GM13977 (cell line): ENCODE measurements around the gene UTF1.

Experiments
- DNase-seq: peaks from one replicate; pipeline ENCODE4 v3.0.0; 2012; ENCODE audit warnings: low spot score
- in situ Hi-C: fragments of 300-500 bp; cut with MboI; formaldehyde crosslinking; loops from one replicate; pipeline ENCODE4 v1.12.0; 2022; ENCODE audit warnings: low sequenced_read_pairs, low pct_unique_long_range_greater_than_20kb, mixed read lengths, inconsistent platforms; ENCODE audit not compliant: unreplicated experiment
- TF ChIP-seq, protein P1 (sequence below): IDR thresholded peaks from 2 replicates; pipeline ENCODE4 v1.5.1; 2012; ENCODE audit warnings: mild to moderate bottlenecking, control low read depth; ENCODE audit not compliant: insufficient read depth; ENCODE audit errors: extremely low read depth, missing control alignments

UTF1 gene

DNA sequence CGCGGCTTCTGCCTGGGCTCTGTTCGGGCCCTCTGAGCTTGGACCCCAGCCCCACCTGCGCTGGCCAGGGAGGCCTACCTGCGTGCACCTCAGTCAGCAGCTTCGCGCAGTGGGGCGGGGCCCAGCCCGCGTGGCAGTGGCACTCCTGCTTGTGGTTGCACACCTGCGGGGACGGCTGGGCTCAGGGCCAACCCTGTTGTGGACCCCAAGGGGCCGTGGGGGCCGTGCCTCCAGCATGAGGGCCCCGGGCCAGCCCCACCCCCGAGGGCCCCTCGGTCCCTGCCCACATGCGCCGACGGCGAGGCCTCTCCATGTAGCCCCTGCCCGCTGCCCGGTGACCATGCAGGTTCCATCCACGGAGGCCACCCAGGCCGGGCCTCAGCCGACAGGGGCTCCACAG, 39.4 kb downstream of the UTF1 start:
- TF ChIP-seq, protein P1, sequence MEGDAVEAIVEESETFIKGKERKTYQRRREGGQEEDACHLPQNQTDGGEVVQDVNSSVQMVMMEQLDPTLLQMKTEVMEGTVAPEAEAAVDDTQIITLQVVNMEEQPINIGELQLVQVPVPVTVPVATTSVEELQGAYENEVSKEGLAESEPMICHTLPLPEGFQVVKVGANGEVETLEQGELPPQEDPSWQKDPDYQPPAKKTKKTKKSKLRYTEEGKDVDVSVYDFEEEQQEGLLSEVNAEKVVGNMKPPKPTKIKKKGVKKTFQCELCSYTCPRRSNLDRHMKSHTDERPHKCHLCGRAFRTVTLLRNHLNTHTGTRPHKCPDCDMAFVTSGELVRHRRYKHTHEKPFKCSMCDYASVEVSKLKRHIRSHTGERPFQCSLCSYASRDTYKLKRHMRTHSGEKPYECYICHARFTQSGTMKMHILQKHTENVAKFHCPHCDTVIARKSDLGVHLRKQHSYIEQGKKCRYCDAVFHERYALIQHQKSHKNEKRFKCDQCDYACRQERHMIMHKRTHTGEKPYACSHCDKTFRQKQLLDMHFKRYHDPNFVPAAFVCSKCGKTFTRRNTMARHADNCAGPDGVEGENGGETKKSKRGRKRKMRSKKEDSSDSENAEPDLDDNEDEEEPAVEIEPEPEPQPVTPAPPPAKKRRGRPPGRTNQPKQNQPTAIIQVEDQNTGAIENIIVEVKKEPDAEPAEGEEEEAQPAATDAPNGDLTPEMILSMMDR = no peak
- in situ Hi-C loops = no loop called here
- DNase-seq = no peak

DNA sequence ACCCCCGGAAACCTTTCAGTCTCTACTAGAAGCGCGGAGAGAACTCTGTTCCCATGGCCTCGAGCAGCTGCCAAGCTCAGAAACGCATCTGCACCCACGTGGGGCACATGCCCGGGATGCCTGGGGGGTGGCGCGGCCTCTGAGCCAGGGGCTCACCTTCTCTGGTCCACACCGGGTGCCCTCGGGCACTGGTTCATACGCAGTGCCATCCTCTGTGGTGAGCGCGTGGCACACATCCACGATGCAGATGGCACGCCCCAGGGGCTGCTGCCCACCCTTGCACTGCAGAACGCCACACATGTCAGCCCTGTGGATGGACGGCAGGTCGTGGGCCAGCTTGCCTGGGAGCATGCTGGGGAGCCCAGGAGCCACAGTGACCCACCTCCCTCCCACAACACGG, 40.2 kb downstream of the UTF1 start:
- in situ Hi-C loops = no loop called here
- TF ChIP-seq, protein P1 = no peak
- DNase-seq = no peak

DNA sequence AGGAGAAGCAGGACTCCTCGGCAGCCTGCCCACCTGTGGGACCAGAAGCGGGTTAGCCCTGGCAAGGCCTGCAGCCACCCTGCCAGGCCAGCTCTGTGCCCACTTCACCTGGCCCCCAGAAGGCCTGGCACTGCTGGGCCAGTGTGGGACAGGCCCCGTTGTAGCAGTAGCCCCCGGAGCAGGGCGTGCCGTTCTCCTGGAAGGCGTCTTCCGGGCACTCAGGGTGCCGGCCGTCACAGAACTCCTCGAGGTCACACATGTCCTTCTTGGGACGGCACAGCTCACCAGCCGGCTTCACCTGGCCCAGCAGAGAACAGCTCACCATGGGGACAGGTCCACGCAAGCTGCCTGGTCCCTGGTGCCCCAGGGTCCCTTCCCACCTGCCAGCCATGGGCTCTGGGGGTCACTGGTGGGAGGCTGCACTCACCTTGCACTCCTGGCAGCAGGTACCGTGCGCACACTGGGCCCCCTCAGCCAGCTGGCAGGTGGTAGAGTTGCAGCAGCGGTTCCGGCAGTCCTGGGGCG, 40.8 kb downstream of the UTF1 start:
- in situ Hi-C loops = no loop called here
- DNase-seq = no peak
- TF ChIP-seq, protein P1 = no peak

DNA sequence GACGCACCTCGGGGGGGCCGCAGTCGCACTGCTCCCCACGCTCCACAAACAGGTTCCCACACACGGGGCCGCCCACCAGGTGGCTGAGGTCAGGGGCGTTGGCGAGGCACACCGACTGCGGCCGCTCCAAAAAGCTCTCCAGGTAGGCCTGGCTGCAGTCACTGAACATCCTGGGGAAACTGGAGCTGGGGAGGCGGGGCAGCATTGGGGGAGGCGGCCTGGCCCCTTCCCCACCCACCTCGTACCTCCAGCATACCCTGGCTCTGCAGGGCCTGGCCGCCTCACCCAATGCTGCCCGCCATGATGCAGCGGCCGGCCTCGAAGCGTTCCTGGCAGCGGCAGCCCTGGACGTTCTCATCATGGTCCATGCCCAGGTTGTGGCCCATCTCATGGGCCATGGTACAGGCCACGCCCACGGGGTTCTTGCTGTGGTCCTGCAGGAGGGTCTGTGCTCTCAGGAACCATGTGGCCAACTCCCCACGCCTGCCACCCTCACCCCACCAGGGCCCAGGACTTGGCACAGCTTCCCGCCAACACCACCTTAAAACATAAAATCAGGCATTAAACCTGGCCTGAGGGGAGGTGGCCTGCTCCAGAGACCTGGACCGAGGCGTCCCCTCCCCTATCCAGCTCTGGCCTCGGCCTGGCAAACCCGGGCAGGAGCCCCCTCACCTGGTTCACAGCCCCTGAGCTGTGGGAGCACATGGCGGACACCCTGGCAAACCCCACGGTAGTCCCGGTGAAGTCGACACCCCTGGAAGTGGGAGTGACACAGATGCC, 41.7 kb downstream of the UTF1 start:
- DNase-seq = no peak
- in situ Hi-C loops = no loop called here
- TF ChIP-seq, protein P1 = no peak

DNA sequence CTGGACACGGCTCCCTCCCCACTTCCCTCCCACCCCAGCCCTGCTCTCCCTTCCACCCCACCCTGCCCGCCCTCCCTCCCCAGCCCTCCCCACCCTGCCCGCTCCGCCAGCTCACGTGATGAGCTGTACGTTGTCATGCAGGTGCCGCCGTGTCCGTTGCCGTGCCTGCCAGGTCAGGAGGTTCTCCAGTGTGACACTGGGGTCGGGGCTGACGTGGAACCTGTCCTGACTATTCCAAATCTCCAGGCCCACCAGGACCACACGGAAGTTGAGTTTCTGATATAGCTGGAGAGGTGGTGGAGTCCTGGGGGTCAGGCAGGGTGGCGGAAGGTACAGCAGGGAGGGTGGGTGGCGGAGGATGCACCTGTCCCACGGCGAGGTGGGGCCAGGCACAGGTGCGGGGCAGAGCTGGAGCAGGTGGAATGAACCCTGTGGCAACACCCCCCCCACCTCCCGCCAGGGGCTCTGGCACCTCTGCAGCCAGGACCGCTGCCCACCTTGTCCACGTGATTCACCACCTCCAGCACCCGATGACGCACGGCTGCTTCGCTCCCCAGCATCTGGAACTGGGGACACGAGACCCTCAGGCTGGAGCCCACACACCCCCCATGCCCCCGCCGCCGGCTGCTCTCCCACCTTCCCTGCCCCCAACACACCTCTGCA, 42.4 kb downstream of the UTF1 start:
- in situ Hi-C loops = no loop called here
- TF ChIP-seq, protein P1 = no peak
- DNase-seq = no peak

DNA sequence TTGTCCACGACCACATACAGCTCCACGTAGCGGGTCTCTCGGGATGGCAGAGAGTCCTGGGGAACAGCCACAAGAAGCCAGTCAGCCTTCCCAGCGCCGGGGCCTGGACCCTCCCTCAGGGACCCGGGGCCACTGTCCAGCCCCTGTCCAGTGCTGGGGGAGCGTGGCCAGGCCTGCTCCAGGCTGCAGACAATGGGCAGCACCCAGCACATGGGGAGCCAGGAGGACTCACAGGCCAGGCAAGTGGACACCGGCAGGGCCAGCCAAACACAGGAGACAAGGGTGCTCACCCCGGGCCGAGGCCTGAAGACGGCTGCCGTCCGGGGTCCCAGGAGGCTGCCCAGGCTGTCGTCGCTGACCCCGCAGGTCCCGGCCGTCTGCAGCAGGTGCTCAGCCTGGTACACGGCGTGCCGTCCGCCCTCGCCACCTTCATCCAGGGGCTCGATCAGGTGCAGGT, 43.0 kb downstream of the UTF1 start:
- in situ Hi-C loops = no loop called here
- DNase-seq = no peak

More for the DNA sequence above, 43.0 kb downstream of the UTF1 start:
- TF ChIP-seq, protein P1 = no peak
